ENCODE measurements around the gene IRS1.
A peak's percentile ranks its signal among the peaks of the same experiment; 100 is the strongest.
"Not testable (repeated sequence)": the region's sequence is repeated elsewhere in the genome, so short reads cannot be mapped to it uniquely, and the experiment has no call there.

The IRS1 gene, protein sequence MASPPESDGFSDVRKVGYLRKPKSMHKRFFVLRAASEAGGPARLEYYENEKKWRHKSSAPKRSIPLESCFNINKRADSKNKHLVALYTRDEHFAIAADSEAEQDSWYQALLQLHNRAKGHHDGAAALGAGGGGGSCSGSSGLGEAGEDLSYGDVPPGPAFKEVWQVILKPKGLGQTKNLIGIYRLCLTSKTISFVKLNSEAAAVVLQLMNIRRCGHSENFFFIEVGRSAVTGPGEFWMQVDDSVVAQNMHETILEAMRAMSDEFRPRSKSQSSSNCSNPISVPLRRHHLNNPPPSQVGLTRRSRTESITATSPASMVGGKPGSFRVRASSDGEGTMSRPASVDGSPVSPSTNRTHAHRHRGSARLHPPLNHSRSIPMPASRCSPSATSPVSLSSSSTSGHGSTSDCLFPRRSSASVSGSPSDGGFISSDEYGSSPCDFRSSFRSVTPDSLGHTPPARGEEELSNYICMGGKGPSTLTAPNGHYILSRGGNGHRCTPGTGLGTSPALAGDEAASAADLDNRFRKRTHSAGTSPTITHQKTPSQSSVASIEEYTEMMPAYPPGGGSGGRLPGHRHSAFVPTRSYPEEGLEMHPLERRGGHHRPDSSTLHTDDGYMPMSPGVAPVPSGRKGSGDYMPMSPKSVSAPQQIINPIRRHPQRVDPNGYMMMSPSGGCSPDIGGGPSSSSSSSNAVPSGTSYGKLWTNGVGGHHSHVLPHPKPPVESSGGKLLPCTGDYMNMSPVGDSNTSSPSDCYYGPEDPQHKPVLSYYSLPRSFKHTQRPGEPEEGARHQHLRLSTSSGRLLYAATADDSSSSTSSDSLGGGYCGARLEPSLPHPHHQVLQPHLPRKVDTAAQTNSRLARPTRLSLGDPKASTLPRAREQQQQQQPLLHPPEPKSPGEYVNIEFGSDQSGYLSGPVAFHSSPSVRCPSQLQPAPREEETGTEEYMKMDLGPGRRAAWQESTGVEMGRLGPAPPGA (N-terminal part only)

GRCh38 chr2:226799211-226799975 is at the start of gene IRS1:
IRS1 (minus strand) TSS chr2:226799820; CDS start chr2:226798738, 1,082 bp downstream.
- TF ChIP-seq CTCF (conservative IDR thresholded peaks at IDR 0.05; ENCODE audit: control insufficient read depth, insufficient read depth, low read depth, low read length), result no peak

DNA sequence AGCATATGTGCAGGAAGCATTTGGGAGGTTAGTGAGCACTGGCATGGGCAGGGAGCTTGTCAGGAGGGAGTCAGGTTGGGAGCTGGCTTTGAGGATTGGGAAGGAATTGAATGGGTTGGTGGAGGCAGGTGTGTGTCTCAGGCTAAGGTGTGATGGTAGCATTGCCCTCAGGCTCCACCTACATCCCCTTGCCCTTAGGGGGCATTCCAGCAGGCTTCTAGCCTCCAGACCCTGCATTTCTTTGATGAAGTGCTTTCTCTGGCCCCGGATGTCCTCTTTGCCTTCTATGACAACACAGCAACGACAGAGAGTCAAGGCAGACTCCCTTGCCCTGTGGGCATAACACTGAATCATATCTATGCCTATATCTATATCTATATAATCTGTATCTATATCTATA is 49.7 kb upstream of the IRS1 start:
- H3K4me3 ChIP-seq (ENCODE audit: control insufficient read depth, low read depth, low read length), result no peak overlapping the region
- DNase-seq (ENCODE audit: low read depth), result no peak
- no peak for TF ChIP-seq CTCF (conservative IDR thresholded peaks at IDR 0.05; ENCODE audit: control insufficient read depth, insufficient read depth, low read depth, low read length)

More at GRCh38 chr2:226799211-226799975, at the start of gene IRS1:
- peak; percentile 69 for DNase-seq (ENCODE audit: low read depth)
- H3K4me3 ChIP-seq (ENCODE audit: control insufficient read depth, low read depth, low read length), result peak within 1 kb of the TSS; percentile 76

DNA sequence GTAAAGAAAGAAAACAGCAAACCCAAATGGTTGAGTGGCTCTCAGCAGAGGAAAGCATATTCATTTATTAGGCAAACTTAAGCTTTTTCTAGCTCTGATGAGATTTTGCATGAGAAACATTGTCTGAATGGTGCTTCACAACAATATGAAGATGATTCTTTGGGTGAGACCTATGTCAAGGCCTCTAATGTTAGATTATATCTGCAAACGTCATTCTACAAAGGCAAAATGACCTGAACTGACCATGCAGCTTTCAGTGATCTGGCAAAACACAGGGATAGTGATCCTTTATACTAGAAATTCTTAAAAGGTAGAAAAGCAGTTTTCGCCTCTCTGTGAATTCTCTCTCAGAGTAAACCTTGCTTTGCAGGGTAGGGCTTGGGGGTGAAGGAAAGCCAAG is 47.9 kb upstream of the IRS1 start:
- TF ChIP-seq CTCF (conservative IDR thresholded peaks at IDR 0.05; ENCODE audit: control insufficient read depth, insufficient read depth, low read depth, low read length), result no peak

GRCh38 chr2:226847090-226847489 is 47.5 kb upstream of the IRS1 start:
- H3K4me3 ChIP-seq (ENCODE audit: control insufficient read depth, low read depth, low read length), result no peak overlapping the region
- no peak for TF ChIP-seq CTCF (conservative IDR thresholded peaks at IDR 0.05; ENCODE audit: control insufficient read depth, insufficient read depth, low read depth, low read length)
- DNase-seq (ENCODE audit: low read depth), result no peak

More for the DNA sequence above, 47.9 kb upstream of the IRS1 start:
- no peak for DNase-seq (ENCODE audit: low read depth)
- no peak overlapping the region for H3K4me3 ChIP-seq (ENCODE audit: control insufficient read depth, low read depth, low read length)

DNA sequence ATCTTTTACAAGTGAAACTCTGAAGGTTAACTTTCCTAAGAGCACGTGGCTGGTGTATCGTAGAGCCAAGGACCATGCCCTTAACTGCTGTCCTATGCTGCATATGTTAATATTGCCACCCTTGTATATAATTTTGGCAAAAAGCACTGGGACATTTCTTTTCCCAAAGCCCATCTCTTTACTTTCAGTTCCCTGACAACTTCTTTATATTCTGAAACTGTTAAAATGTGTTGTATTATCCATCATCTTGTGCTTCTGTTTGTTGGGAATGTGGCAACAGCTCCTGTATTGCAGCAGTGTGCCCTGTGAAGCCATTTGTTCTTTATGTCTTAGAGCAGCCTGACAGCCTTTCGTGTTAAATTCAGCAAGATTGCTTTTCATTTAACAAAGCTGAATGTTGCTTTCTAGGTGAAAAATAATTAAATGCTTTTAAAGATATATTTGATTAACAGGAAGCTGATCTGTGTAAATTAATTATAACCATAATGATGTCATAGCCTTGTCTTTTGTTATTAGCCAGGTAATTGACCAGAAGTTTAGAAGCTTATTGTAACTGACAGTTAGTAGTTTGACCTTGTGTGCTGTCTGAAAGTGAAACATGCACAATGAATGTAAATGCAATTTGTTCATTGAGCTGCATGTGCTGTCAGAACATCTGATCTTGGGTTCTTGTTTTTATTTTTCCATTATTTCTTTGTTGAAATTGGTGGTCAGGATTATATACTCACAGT is 45.9 kb upstream of the IRS1 start:
- DNase-seq (ENCODE audit: low read depth), result no peak
- no peak for TF ChIP-seq CTCF (conservative IDR thresholded peaks at IDR 0.05; ENCODE audit: control insufficient read depth, insufficient read depth, low read depth, low read length)
- H3K4me3 ChIP-seq (ENCODE audit: control insufficient read depth, low read depth, low read length), result no peak overlapping the region

DNA sequence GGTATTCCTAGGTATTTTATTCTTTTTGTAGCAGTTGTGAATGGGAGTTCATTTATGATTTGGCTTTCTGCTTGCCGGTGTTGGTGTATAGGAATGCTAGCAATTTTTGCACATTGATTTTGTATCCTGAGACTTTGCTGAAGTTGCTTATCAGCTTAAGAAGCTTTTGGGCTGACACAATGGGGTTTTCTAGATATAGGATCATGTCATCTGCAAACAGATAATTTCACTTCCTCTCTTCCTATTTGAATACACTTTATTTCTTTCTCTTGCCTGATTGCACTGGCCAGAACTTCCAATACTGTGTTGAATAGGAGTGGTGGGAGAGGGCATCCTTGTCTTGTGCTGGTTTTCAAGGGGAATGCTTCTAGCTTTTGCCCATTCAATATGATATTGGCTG is 43.4 kb upstream of the IRS1 start:
- not testable (repeated sequence) for H3K4me3 ChIP-seq (ENCODE audit: control insufficient read depth, low read depth, low read length); DNase-seq (ENCODE audit: low read depth)
